ENCODE measurements around the gene NCF2.

DNA sequence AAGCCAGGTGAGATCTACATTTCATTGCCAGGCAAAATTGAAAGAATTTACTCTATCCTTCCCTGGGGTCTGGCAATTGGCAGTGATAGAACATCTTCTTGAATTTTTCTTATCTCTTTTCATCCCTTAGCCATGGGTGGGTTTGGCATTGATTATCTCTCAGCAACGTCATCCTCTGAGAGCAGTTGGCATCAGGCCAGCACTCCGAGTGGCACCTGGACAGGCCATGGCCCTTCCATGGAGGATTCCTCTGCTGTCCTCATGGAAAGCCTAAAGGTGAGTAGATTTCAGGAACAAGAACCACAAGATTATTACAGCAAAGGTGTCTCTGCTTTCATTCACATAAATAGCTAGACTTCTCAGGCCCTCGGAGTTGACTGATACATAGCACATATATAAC, 39.3 kb downstream of the NCF2 start:
- TF ChIP-seq POLR2A (IDR thresholded peaks at IDR 0.05; ENCODE audit: low read length) (no peak), GATA1 (IDR thresholded peaks at IDR 0.05; ENCODE audit: low read depth, low read length) (no peak)
